Activated T-cell treated with anti-CD3 and anti-CD28 coated beads, Interleukin-2, amount 50 U/mL, for 72 hours (primary cell): ENCODE data around the gene SLC35B1. TPM values are rescaled to one million over a fixed set of nuclear protein-coding genes. Genes with fewer than 3 reads are reported as not detected.
"Not testable (repeated sequence)": the region's sequence is repeated elsewhere in the genome, so short reads cannot be mapped to it uniquely, and the experiment has no call there.

Experiments used
- ATAC-seq, 2 donors: fragments of 150-1000 bp; cut with Tn5 transposase; replicated peaks in 1 of 2; 2 replicates each; pipeline ENCODE4 v1.10.0; 2021; ENCODE audit warnings: moderate library complexity in 2 of 2, mild to moderate bottlenecking in 1 of 2
- DNase-seq, 2 donors: peaks; one replicate each; pipeline ENCODE4 v3.0.0; 2021 to 2022; ENCODE audit warnings: mixed read lengths in 1 of 2
- H3K27ac Mint-ChIP-seq: one replicate; pipeline ENCODE4 v1.8.0; 2022; ENCODE audit warnings: mild to moderate bottlenecking, moderate library complexity, mixed read lengths
- H3K27me3 Mint-ChIP-seq: one replicate; pipeline ENCODE4 v1.8.0; 2022; ENCODE audit warnings: low read depth, mixed read lengths
- H3K36me3 Mint-ChIP-seq, 2 donors: one replicate each; pipeline ENCODE4 v1.8.0; 2022; ENCODE audit warnings: mixed read lengths in 2 of 2, mild to moderate bottlenecking in 1 of 2; ENCODE audit not compliant: insufficient read depth in 2 of 2
- H3K4me1 Mint-ChIP-seq: one replicate; pipeline ENCODE4 v1.8.0; 2022; ENCODE audit warnings: low read depth, mixed read lengths
- H3K4me3 Mint-ChIP-seq, 2 donors: one replicate each; pipeline ENCODE4 v1.8.0; 2022; ENCODE audit warnings: mild to moderate bottlenecking in 2 of 2, mixed read lengths in 2 of 2, moderate library complexity in 2 of 2
- H3K9me3 Mint-ChIP-seq, 2 donors: one replicate each; pipeline ENCODE4 v1.8.0; 2022; ENCODE audit warnings: mixed read lengths in 2 of 2
- total RNA-seq, 2 donors: library from RNA; stranded (reverse); gene quantifications; one replicate each; pipeline ENCODE4 v1.2.3, GENCODE V29; 2022

The SLC35B1 gene
- total RNA-seq, 2 donors from 2014 or later = 62.6 to 73.9 TPM

DNA sequence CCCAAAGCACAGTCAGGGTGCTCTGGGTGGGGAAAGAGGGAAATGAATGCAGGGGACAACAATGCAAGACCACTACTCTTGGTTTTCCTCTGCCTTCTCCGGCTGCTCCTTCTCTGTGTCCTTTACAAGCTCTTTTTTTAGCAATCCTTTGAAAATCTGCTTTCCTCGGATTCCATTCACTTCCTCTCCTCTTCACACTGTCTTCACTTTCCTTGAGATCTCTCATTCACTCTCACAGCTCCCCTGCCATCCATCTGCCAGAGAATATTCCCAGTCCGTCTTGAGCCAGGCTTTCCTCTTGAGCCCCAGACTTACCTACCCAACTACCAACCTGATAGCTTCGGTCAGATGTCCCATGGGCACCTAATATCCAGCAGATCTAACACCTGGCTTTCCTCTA lies 18.9 kb downstream of the SLC35B1 start:
- Mint-ChIP-seq H3K4me3 (peak overlapping the region; percentile 6), H3K27me3 (no peaks in the 10 kb centered on the region), H3K27ac (peak overlapping the region; percentile 29), H3K4me1 (peaks cover 38% of the 10 kb centered on the region), H3K36me3 (peaks cover 3 to 5% of the 10 kb centered on the region in 2 donors), H3K9me3 (peaks cover 0 to 1% of the 10 kb centered on the region in 2 donors)
- ATAC-seq (no peak), DNase-seq (no peak)

DNA sequence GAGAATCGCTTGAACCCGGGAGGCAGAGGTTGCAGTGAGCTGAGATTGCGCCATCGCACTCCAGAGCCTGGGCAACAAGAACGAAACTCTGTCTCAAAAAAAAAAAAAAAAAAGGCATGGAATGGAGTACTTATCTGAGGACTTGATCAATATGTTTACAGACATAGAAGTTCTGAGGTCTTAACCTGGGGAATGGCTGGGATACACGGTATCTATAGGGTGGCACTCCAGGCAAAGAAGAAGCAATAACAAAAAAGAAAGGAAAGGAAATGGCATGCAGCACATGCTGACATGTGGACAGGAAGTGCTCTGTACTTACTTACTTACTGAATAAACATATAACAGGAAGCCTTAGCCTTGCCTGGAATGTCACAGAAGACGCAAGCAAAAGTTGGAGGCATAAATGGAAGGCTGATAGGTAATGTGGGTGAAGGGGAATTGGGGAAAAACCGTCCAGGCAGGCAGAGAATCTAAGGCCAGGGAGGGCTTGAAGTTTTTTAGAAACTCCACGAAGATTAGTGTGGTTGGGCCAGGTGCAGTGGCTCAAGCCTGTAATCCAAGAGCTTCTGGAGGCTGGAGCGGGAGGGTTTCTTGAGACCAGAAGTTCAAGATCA lies 19.8 kb downstream of the SLC35B1 start:
- Mint-ChIP-seq H3K9me3 (peaks cover 0 to 1% of the 10 kb centered on the region in 2 donors), H3K27me3 (no peaks in the 10 kb centered on the region), H3K36me3 (peaks cover 3 to 5% of the 10 kb centered on the region in 2 donors), H3K4me3 (peak overlapping the region; percentile 54 to 70), H3K4me1 (peaks cover 38% of the 10 kb centered on the region), H3K27ac (peak overlapping the region; percentile 93)
- ATAC-seq (peak; percentile 57 to 69), DNase-seq (no peak)

DNA sequence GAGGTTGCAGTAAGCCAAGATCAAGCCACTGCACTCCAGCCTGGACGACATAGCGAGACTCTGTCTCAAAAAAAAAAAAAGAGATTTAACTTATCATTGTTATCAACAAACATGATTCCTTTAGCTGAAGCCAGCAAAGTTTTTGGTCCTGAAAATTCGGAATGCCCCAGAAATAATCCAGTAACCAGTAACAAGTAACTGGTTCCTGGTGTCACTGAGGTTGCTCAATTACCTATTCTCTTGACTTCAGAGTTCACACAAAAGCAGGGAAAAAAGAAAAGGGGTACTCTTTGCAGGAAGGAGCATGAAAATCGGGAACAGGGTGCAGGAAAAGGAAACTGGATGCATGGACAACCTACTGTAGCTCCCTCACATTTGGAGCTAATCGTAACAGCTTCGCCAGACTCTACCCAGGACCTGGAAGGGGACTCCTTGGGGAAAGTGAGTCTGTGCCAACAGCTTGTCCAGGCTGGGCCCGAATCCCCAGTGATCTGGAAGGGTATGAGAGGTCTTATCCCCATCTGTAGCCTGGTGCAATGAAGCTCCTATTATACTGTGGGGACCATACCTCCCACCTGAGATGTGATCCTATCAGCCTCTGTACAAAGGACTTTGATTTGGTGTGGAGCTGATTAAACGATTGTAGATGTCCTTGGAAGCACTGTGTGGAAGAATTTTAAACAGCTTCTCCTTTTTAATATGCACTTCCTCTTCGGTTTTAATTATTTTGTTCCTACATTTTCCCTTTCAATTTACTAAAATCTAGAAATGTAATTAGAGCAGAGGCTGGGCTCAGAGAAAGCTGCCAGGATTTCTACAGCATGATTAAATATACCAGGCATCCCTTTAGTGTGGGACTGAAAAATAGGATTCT lies 26.4 kb downstream of the SLC35B1 start:
- Mint-ChIP-seq H3K9me3 (peaks cover 1 to 2% of the 10 kb centered on the region in 2 donors), H3K36me3 (peaks cover 2 to 5% of the 10 kb centered on the region in 2 donors), H3K4me3 (no peak overlapping the region), H3K27me3 (no peaks in the 10 kb centered on the region), H3K4me1 (peaks cover 18% of the 10 kb centered on the region), H3K27ac (no peak overlapping the region)
- no peak for ATAC-seq
- DNase-seq = no peak

DNA sequence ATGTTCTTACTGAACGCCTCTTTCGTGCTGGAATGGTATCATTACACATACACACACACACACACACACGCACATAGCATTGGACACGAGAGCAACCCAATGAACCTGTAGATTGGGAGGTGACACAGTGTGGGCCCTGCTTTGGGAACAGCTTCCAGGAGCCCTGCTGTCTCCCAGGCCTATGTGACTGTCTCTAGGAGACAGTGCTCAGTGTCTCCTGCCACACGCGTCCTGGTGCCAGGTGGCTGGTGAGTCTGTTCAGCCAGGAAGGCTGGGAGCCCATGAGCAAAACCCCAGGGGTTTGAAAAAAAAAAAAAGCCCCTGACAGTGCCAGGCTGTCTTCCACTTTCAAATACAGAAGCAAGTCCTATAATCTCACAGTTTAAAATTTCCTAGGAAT lies 27.4 kb downstream of the SLC35B1 start:
- no peak for ATAC-seq
- H3K27ac Mint-ChIP-seq = no peak overlapping the region
- H3K27me3 Mint-ChIP-seq = no peaks in the 10 kb centered on the region

DNA sequence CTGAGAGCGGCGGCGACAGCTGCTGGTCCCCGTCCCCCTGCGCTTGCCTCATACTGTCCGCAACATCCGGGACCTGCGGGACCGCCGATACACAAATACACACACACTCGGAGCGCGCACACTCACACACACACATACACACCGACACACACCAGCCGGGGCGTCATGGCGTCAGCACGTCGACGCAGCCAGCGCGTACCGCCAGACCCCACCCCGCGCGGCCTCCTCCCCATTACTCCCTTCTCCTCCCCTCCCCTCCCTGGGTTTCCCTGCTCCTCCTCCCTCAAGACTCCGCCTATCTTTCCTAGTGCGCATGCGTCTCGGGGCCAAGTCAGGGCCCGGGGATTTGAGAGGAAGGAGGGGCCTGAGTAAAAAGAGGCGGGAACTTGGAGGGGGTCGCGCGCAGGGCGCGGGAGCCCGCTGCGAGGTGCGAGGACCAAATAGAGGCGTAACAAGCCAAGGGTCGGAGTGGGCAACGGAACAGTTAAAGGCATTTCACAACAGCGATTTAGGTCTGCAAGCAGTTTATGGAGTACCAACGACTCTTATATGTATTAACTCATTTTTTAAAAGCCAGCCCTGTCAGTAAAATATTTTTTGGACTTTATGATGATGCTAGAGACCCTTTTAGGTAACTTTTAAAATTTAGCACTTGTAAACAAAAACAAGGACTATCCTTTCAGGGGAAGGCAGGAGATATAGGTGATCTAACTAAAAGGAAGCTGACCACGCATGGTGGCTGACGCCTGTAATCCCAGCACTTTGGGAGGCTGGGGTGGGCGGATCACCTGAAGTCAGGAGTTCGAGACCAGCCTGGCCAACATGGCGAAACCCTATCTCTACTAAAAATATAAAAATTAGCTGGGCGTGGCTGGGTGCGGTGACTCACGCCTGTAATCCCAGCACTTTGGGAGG lies 29.6 kb downstream of the SLC35B1 start, which contains the start of gene SPOP:
SPOP (minus strand) TSS at position 165 of the 915 bp plus-strand sequence. CDS start 55,287 bp downstream, outside the sequence.
- H3K9me3 Mint-ChIP-seq = peaks cover 1 to 2% of the 10 kb centered on the region in 2 donors
- peaks cover 8 to 10% of the 10 kb centered on the region in 2 donors for H3K36me3 Mint-ChIP-seq
- no peaks in the 10 kb centered on the region for H3K27me3 Mint-ChIP-seq
- DNase-seq (peak; percentile 99), ATAC-seq (peak; percentile 96 to 97)
- peaks cover 46% of the 10 kb centered on the region for H3K4me1 Mint-ChIP-seq
- H3K4me3 Mint-ChIP-seq = peak within 1 kb of the TSS; percentile 74 to 86
- peak within 1 kb of the TSS; percentile 88 for H3K27ac Mint-ChIP-seq

More for the DNA sequence above, 27.4 kb downstream of the SLC35B1 start:
- peaks cover 1 to 2% of the 10 kb centered on the region in 2 donors for H3K9me3 Mint-ChIP-seq
- no peak for DNase-seq
- peaks cover 28% of the 10 kb centered on the region for H3K4me1 Mint-ChIP-seq
- no peak overlapping the region for H3K4me3 Mint-ChIP-seq
- peaks cover 2 to 7% of the 10 kb centered on the region in 2 donors for H3K36me3 Mint-ChIP-seq

DNA sequence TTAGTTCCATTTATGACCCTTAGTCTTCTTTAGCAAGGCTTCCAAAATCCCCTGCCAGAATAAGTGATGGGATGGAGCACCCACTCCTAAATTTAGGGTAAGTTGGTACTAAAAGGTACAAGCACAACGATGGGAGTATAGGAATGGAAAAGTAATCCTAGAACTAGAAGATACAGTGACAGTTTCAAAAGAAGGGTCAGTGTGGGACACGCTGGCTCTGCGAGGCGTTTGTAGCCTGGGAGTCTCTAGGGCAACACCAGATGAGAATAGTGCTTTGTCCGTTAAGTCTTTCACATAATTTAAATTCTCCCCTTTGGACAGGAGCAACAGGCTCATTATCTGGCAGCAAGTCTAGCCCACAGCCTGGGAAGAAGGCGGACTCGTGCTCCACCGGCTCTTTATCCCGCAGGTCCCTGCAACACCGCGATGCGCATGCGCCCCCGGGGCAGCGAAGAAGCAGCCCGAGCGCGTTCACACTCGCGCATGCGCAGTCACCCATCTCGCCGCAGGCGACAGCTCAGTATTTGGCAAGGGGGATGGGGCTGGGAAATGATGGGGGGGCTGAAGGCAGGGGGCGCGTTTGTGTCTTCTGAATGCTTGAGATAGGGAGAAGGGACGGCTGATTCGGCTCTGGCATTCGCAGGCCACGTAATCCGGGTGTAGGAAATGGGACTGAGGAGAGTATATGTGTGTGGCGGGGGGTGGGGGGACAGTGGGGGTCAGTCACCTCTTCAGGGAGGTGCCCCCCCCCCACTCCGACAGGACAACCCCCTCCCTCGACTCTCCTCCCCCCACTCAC lies 30.4 kb downstream of the SLC35B1 start:
- Mint-ChIP-seq H3K9me3 (peaks cover 1 to 2% of the 10 kb centered on the region in 2 donors), H3K4me1 (peaks cover 52% of the 10 kb centered on the region), H3K27me3 (no peaks in the 10 kb centered on the region), H3K36me3 (peaks cover 8 to 12% of the 10 kb centered on the region in 2 donors), H3K27ac (peak overlapping the region; percentile 88), H3K4me3 (peak overlapping the region; percentile 74 to 86)
- DNase-seq = peak; percentile 96 to 97
- peak; percentile 66 to 67 for ATAC-seq

DNA sequence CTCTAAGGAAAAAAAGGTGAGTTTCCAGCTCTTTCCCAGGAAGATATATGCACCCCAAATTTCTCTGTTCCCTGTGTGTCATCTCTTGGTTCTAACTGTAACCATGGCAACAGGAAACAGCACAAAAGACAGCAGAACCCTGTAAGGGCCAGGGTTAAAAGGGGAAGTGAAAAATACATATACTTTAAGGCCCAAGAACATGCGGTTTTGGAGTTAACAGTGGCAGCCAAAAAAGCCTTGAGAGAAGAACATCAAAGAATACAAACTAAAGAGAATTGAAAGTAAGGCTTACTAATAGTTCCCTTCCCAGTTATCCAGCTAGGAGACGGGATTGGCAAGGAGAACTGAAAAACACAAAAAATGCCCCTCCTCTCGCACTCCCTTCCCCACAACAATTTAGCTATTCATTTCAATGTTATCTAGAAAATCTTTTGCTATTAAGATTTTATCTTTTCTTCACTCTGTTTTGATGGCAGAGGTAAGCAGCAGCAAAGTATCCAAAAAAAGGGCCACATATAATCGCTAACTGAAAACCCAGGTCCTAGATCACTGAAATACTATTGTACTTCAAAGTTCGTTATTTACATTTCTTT lies 31.4 kb downstream of the SLC35B1 start:
- Mint-ChIP-seq H3K27ac (peak overlapping the region; percentile 88), H3K36me3 (peaks cover 8 to 12% of the 10 kb centered on the region in 2 donors), H3K4me3 (peak overlapping the region; percentile 74 to 86), H3K27me3 (no peaks in the 10 kb centered on the region), H3K9me3 (peaks cover 1 to 2% of the 10 kb centered on the region in 2 donors), H3K4me1 (peaks cover 61% of the 10 kb centered on the region)
- no peak for DNase-seq
- no peak for ATAC-seq

DNA sequence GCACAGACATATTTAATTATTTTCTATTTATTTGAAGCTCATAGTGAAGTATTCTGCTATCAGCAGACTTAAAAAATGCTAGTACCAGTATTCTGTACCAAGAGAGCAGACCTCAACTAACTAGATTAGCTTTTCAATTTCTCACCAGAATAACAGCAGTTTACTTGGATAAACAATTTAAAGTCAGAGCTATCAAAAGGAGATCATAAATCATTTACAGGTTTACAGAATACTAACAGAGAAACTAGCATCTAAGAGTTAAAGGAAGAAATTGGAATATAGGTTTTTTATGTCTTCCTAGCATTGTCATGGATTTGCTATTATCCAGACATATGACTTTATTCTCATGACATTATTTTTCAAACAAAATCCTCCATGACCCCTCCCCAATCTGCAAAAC lies 33.3 kb downstream of the SLC35B1 start:
- ATAC-seq (no peak), DNase-seq (no peak)
- peaks cover 79% of the 10 kb centered on the region for H3K4me1 Mint-ChIP-seq
- peaks cover 8 to 12% of the 10 kb centered on the region in 2 donors for H3K36me3 Mint-ChIP-seq
- H3K27ac Mint-ChIP-seq = peak overlapping the region; percentile 88
- H3K4me3 Mint-ChIP-seq = peak overlapping the region; percentile 34 to 74
- no peaks in the 10 kb centered on the region for H3K27me3 Mint-ChIP-seq
- peaks cover 1 to 2% of the 10 kb centered on the region in 2 donors for H3K9me3 Mint-ChIP-seq

GRCh38 chr17:49673679-49674078 lies 34.1 kb downstream of the SLC35B1 start:
- H3K9me3 Mint-ChIP-seq, DNase-seq, ATAC-seq, H3K27me3 Mint-ChIP-seq, H3K4me3 Mint-ChIP-seq, H3K27ac Mint-ChIP-seq: not testable (repeated sequence)
- Mint-ChIP-seq H3K4me1 (peaks cover 79% of the 10 kb centered on the region), H3K36me3 (peaks cover 8 to 12% of the 10 kb centered on the region in 2 donors)

GRCh38 chr17:49670641-49671040 lies 37.1 kb downstream of the SLC35B1 start:
- H3K36me3 Mint-ChIP-seq = peaks cover 6 to 13% of the 10 kb centered on the region in 2 donors
- H3K4me3 Mint-ChIP-seq = no peak overlapping the region
- no peak overlapping the region for H3K27ac Mint-ChIP-seq
- no peaks in the 10 kb centered on the region for H3K9me3 Mint-ChIP-seq
- H3K27me3 Mint-ChIP-seq = no peaks in the 10 kb centered on the region
- ATAC-seq (no peak), DNase-seq (no peak)
- H3K4me1 Mint-ChIP-seq = peaks cover 69% of the 10 kb centered on the region

DNA sequence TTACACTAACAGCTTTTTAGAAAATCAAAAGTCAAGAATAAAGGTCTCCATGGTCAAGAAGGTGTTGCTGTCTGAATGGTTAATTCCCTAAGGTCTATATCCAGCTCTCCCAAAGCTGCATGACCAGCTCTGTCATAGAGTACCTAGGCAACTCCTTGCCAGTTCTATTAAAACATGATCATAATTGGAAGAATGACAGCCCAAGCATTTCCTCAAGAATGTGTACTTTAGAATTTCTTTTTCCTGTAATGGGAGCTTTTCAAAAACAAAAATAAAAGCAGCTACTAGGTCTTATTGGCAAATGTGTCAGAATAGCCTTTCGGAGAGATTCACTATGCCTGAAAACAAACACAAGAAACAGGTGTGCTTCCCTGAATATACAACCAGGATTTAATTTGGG lies 37.8 kb downstream of the SLC35B1 start:
- Mint-ChIP-seq H3K9me3 (no peaks in the 10 kb centered on the region), H3K4me1 (peaks cover 65% of the 10 kb centered on the region), H3K4me3 (no peak overlapping the region), H3K27me3 (no peaks in the 10 kb centered on the region), H3K27ac (no peak overlapping the region), H3K36me3 (peaks cover 3 to 11% of the 10 kb centered on the region in 2 donors)
- DNase-seq (no peak), ATAC-seq (no peak)
